Measurements from ENCODE around the gene PLTP.

GRCh38 chr20:45917790-45918141 is 5.8 kb upstream of the PLTP start:
- TF ChIP-seq POLR2AphosphoS5 (IDR thresholded peaks at IDR 0.05) = no peak
- no peak for TF ChIP-seq CTCF (IDR thresholded peaks at IDR 0.05)
- TF ChIP-seq POLR2A (IDR thresholded peaks at IDR 0.05; ENCODE audit: low read depth) = no peak
